HUES6 (cell line): ENCODE data around the gene RBM43.

Source experiments
- H3K27ac ChIP-seq: 2 replicates; pipeline ENCODE4 v1.7.0; 2013; ENCODE audit warnings: low read depth, mild to moderate bottlenecking, low read length, inconsistent platforms
- H3K27me3 ChIP-seq: 2 replicates; pipeline ENCODE4 v1.6.1; 2013; ENCODE audit warnings: low read length; ENCODE audit not compliant: control insufficient read depth, insufficient read depth
- H3K36me3 ChIP-seq: 2 replicates; pipeline ENCODE4 v1.6.1; 2013; ENCODE audit warnings: low read length; ENCODE audit not compliant: control insufficient read depth, insufficient read depth
- H3K4me1 ChIP-seq: 2 replicates; pipeline ENCODE4 v1.6.1; 2013; ENCODE audit warnings: low read length; ENCODE audit not compliant: control insufficient read depth, insufficient read depth
- H3K4me3 ChIP-seq: 2 replicates; pipeline ENCODE4 v1.5.1; 2013; ENCODE audit warnings: low read depth, low read length
- H3K9ac ChIP-seq: one replicate; pipeline ENCODE4 v1.6.1; 2013; ENCODE audit warnings: mild to moderate bottlenecking, low read length
- H3K9me3 ChIP-seq: 2 replicates; pipeline ENCODE4 v1.6.1; 2013; ENCODE audit warnings: low read depth, low read length; ENCODE audit not compliant: control insufficient read depth, insufficient read depth

The RBM43 gene

GRCh38 chr2:151217343-151217742, 44.3 kb downstream of the RBM43 start:
- no peak overlapping the region for H3K9ac ChIP-seq
- no peak overlapping the region for H3K4me3 ChIP-seq
- no peak overlapping the region for H3K27ac ChIP-seq
- H3K27me3 ChIP-seq = no peaks in the 10 kb centered on the region
- H3K9me3 ChIP-seq = no peaks in the 10 kb centered on the region
- H3K4me1 ChIP-seq = peaks cover 5% of the 10 kb centered on the region
- no peaks in the 10 kb centered on the region for H3K36me3 ChIP-seq

- Histone ChIP-seq H3K9ac (no peak overlapping the region), H3K4me3 (no peak overlapping the region), H3K27me3 (no peaks in the 10 kb centered on the region), H3K27ac (no peak overlapping the region), H3K9me3 (no peaks in the 10 kb centered on the region), H3K36me3 (no peaks in the 10 kb centered on the region), H3K4me1 (no peaks in the 10 kb centered on the region)
Observed at GRCh38 chr2:151207100-151207499, 54.6 kb downstream of the RBM43 start.

- no peaks in the 10 kb centered on the region for H3K9me3 ChIP-seq
Observed at GRCh38 chr2:151206446-151206968, 55.2 kb downstream of the RBM43 start.

GRCh38 chr2:151205571-151205970, 56.1 kb downstream of the RBM43 start:
- no peaks in the 10 kb centered on the region for H3K36me3 ChIP-seq
- H3K9ac ChIP-seq = no peak overlapping the region
- no peaks in the 10 kb centered on the region for H3K9me3 ChIP-seq
- no peaks in the 10 kb centered on the region for H3K4me1 ChIP-seq
- no peak overlapping the region for H3K4me3 ChIP-seq
- H3K27ac ChIP-seq = no peak overlapping the region
- no peaks in the 10 kb centered on the region for H3K27me3 ChIP-seq

More at GRCh38 chr2:151206446-151206968, 55.2 kb downstream of the RBM43 start:
- no peak overlapping the region for H3K27ac ChIP-seq
- H3K4me1 ChIP-seq = no peaks in the 10 kb centered on the region
- H3K36me3 ChIP-seq = no peaks in the 10 kb centered on the region
- H3K27me3 ChIP-seq = no peaks in the 10 kb centered on the region
- H3K4me3 ChIP-seq = no peak overlapping the region
- no peak overlapping the region for H3K9ac ChIP-seq

GRCh38 chr2:151204756-151205155, 56.9 kb downstream of the RBM43 start:
- no peak overlapping the region for H3K4me3 ChIP-seq
- H3K27ac ChIP-seq = no peak overlapping the region
- no peaks in the 10 kb centered on the region for H3K27me3 ChIP-seq
- H3K4me1 ChIP-seq = no peaks in the 10 kb centered on the region
- H3K9ac ChIP-seq = no peak overlapping the region
- H3K9me3 ChIP-seq = no peaks in the 10 kb centered on the region
- H3K36me3 ChIP-seq = no peaks in the 10 kb centered on the region

- Histone ChIP-seq H3K9me3 (peaks cover 8% of the 10 kb centered on the region; the same call in 1 of the 2 replicates), H3K27me3 (no peaks in the 10 kb centered on the region), H3K4me3 (no peak overlapping the region), H3K27ac (no peak overlapping the region), H3K4me1 (no peaks in the 10 kb centered on the region), H3K36me3 (no peaks in the 10 kb centered on the region), H3K9ac (no peak overlapping the region)
Observed at GRCh38 chr2:151200844-151201243, 60.8 kb downstream of the RBM43 start.

- Histone ChIP-seq H3K9ac (no peak overlapping the region), H3K4me1 (no peaks in the 10 kb centered on the region), H3K27me3 (no peaks in the 10 kb centered on the region), H3K36me3 (no peaks in the 10 kb centered on the region), H3K4me3 (no peak overlapping the region), H3K9me3 (peaks cover 8% of the 10 kb centered on the region; the same call in 1 of the 2 replicates), H3K27ac (no peak overlapping the region)
Observed at GRCh38 chr2:151200277-151200676, 61.4 kb downstream of the RBM43 start.

GRCh38 chr2:151198645-151199044, 63.0 kb downstream of the RBM43 start:
- no peak overlapping the region for H3K9ac ChIP-seq
- no peaks in the 10 kb centered on the region for H3K36me3 ChIP-seq
- H3K9me3 ChIP-seq = peaks cover 8% of the 10 kb centered on the region; the same call in 1 of the 2 replicates
- no peak overlapping the region for H3K4me3 ChIP-seq
- no peak overlapping the region for H3K27ac ChIP-seq
- H3K27me3 ChIP-seq = no peaks in the 10 kb centered on the region
- H3K4me1 ChIP-seq = no peaks in the 10 kb centered on the region
